Activated CD4-positive, alpha-beta T cell treated with anti-CD3 and anti-CD28 coated beads, Interleukin-2, amount 10 ng/mL, durations not matched to agents 24 days and 14 days (primary cell): ENCODE measurements around the gene MGLL. TPM values are rescaled to one million over a fixed set of nuclear protein-coding genes. Genes with fewer than 3 reads are reported as not detected.

Experiments used
- DNase-seq: peaks from one replicate; pipeline ENCODE4 v3.0.0; 2022
- H3K27ac Mint-ChIP-seq: one replicate; pipeline ENCODE4 v1.8.0; 2022; ENCODE audit warnings: mild to moderate bottlenecking, mixed read lengths
- H3K27me3 Mint-ChIP-seq: one replicate; pipeline ENCODE4 v1.8.0; 2022; ENCODE audit warnings: mixed read lengths
- H3K36me3 Mint-ChIP-seq: one replicate; pipeline ENCODE4 v1.8.0; 2022; ENCODE audit warnings: low read depth, mild to moderate bottlenecking, mixed read lengths
- H3K4me1 Mint-ChIP-seq: one replicate; pipeline ENCODE4 v1.8.0; 2021; ENCODE audit warnings: mixed read lengths
- H3K4me3 Mint-ChIP-seq: one replicate; pipeline ENCODE4 v1.8.0; 2022; ENCODE audit warnings: mild to moderate bottlenecking, moderate library complexity, mixed read lengths
- H3K9me3 Mint-ChIP-seq: one replicate; pipeline ENCODE4 v1.8.0; 2021; ENCODE audit warnings: mixed read lengths
- intact Hi-C: fragments of 100-400 bp; cut with micrococcal nuclease; formaldehyde crosslinking; loops from one replicate; pipeline ENCODE4 v1.15.1; 2023
- total RNA-seq: library from RNA; stranded (reverse); gene quantifications from 2 replicates; pipeline ENCODE4 v1.2.3, GENCODE V29; 2022

The MGLL gene
- total RNA-seq, 1 donor from 2014 or later = 2.3 TPM

DNA sequence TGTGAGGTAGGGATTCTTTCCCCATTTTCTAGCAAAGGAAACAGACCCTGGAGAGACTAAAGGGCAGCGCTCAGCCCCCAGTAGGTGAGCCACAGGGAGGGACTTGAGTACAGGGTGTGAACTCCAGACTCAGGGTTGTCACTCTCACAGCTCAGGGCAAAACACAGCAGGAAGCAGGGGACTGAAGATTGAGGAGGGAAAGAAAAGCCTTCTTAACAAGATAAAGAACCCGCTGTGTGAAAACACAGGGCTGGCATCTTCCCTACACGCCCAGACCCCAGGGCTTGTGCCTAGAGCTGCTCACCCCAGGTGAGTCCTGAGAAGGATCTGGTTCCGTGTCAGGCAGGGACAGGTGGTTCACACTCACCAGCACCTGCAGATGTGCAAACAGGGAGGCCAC is 90.0 kb downstream of the MGLL start:
- Mint-ChIP-seq H3K4me3 (no peak overlapping the region), H3K4me1 (peaks cover 5% of the 10 kb centered on the region), H3K27me3 (peaks cover 30% of the 10 kb centered on the region), H3K36me3 (no peaks in the 10 kb centered on the region), H3K9me3 (no peaks in the 10 kb centered on the region), H3K27ac (no peak overlapping the region)
- no peak for DNase-seq
- intact Hi-C loops = no loop called here

DNA sequence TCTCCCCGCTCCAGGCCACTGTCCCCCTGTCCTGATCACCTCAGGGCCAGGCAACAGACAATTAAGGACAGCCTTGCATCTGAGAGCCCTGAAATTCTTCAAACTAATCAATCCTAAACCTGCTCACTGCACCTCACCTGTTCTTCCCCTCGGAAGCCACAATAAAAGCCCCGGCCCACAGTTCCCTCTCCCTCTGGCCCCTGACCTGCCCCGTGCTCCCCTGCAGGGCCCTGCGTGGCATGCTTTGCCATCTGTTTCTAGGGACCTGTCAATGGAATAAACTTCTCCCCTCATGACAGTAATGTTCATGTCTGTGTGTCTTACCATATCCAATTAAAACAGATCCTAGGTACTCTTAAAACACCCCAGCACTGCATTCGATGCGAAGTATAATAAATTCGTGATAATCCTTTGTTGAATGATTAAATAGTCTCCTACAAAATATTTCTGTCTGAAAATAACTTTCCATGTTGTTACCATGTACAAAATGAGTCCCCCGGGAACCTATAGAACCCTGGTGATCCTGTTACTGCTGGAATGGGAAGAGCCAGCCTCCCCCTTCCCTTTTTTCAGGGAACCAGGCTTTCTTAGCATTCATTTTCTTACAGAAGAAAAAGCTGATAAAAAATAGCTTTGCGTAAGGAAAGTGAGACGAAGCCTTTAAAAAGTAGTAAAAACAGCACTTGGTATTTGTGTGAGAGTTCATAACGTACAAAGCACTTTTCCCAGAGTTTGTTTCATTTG is 90.6 kb downstream of the MGLL start:
- Mint-ChIP-seq H3K4me1 (peaks cover 5% of the 10 kb centered on the region), H3K4me3 (no peak overlapping the region)

DNA sequence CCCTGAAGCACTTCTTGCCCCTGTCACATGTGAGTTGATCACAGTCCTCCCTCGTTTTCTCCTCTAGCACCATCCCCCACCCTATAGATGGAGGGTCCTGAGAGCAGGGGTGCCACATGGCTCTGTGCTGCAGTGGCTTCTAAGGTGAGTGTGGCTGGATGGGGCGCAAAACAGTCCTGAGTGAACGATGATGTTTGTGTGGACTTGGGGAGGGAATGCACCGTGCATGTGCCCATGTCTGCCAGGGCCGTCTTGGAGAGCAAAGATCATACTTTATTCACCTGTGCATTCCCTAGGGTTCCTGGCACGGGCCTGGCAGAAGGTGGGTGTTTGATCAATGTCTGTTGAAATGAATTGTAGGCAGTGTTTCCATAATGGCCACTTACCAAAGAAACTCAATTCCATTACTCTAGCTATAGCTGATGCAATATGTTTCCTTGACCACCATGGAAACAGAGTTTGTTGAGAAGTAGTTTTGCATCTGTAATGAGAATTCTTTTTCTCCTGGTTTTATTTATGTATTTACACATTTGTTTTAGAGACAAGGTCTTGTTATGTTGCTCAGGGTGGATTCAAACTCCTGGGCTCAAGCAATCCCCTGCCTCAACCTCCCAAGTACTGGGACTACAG is 91.5 kb downstream of the MGLL start:
- H3K4me3 Mint-ChIP-seq = no peak overlapping the region
- peaks cover 32% of the 10 kb centered on the region for H3K27me3 Mint-ChIP-seq
- intact Hi-C loops = no loop called here
- H3K9me3 Mint-ChIP-seq = no peaks in the 10 kb centered on the region
- H3K36me3 Mint-ChIP-seq = no peaks in the 10 kb centered on the region
- H3K4me1 Mint-ChIP-seq = peaks cover 5% of the 10 kb centered on the region
- DNase-seq = no peak
- H3K27ac Mint-ChIP-seq = no peak overlapping the region

More for the DNA sequence above, 90.6 kb downstream of the MGLL start:
- Mint-ChIP-seq H3K27ac (no peak overlapping the region), H3K27me3 (peaks cover 30% of the 10 kb centered on the region), H3K36me3 (no peaks in the 10 kb centered on the region), H3K9me3 (no peaks in the 10 kb centered on the region)
- intact Hi-C loops = no loop called here
- DNase-seq = no peak

DNA sequence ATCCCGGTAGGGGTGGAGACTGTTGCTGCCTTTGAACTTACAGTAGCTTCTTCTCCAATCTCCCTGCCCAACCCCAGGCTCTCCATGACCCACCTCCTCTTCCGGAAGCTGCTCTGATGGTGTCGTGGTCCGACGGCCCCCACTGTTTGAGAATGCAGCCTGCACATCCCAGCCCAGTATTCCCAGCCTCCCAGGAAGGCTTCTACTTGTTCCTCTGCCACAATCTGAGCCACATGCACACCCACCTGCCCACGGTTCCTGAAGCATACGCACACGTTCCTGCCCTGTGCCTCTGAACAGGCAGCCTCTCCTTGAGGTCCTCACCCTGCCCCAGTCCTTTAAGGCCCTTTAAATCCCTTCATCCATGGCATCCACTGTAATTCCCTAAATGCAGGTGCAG is 92.1 kb downstream of the MGLL start:
- DNase-seq = no peak
- intact Hi-C loops = no loop called here
- H3K4me3 Mint-ChIP-seq = no peak overlapping the region

DNA sequence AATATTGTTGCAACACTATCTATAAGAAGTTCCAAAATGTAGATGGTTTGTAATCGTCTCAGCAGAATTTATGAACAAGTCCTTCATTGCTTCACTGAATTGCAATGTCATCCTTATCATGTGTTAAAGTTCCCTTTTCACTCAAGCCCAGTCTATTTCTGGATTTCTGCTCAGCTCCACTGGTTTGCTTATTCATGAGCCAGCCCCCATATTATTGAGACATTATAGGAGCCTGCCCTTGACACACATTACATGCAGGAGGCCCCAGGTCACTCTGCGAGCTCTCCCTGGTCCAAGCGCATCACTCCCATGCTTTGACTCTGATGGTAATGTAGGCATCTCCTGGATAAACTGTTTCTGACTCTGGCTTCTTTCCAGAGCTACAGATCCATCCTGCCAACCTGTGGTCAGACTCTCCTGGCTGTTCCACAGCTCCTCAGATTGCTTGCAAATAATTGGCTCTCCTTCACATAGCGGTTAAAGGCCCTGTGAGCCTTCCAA is 92.7 kb downstream of the MGLL start:
- Mint-ChIP-seq H3K36me3 (no peaks in the 10 kb centered on the region), H3K27ac (no peak overlapping the region), H3K4me3 (no peak overlapping the region), H3K9me3 (no peaks in the 10 kb centered on the region), H3K4me1 (peaks cover 1% of the 10 kb centered on the region), H3K27me3 (peaks cover 28% of the 10 kb centered on the region)
- intact Hi-C loops = no loop called here
- no peak for DNase-seq

More for the DNA sequence above, 92.1 kb downstream of the MGLL start:
- no peaks in the 10 kb centered on the region for H3K9me3 Mint-ChIP-seq
- H3K27ac Mint-ChIP-seq = no peak overlapping the region
- H3K4me1 Mint-ChIP-seq = peaks cover 5% of the 10 kb centered on the region
- no peaks in the 10 kb centered on the region for H3K36me3 Mint-ChIP-seq
- peaks cover 32% of the 10 kb centered on the region for H3K27me3 Mint-ChIP-seq

DNA sequence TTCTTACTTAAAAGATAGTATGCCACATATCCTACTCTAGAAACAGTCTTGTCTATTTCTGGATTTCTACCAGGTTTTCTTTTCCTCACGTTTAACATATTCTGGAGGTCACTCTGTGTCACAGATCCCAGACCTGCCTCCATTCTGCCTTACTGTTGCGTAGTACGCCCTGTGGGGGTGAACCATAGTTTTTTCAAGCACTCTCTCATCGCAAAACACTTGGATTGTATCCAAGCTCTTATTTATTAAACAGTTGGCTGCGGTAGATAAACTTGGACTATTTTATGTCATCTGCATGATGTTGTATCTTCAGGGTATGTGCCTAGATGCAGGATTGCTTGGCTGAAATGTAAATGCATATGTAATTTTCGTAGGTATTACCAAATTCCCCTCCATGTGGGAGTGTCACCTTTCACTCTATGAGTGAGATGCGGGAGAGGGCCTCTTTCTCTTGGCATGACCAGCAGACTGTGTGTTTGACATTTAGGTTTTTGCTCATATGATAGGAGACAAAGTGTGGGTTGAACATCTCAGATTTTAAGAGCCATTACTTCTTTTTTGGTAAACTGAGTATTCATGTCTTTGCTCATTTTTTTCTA is 93.8 kb downstream of the MGLL start:
- intact Hi-C loops = no loop called here
- H3K4me1 Mint-ChIP-seq = no peaks in the 10 kb centered on the region
- peaks cover 25% of the 10 kb centered on the region for H3K27me3 Mint-ChIP-seq
- H3K36me3 Mint-ChIP-seq = no peaks in the 10 kb centered on the region
- no peak overlapping the region for H3K4me3 Mint-ChIP-seq
- H3K27ac Mint-ChIP-seq = no peak overlapping the region
- no peak for DNase-seq
- H3K9me3 Mint-ChIP-seq = no peaks in the 10 kb centered on the region

DNA sequence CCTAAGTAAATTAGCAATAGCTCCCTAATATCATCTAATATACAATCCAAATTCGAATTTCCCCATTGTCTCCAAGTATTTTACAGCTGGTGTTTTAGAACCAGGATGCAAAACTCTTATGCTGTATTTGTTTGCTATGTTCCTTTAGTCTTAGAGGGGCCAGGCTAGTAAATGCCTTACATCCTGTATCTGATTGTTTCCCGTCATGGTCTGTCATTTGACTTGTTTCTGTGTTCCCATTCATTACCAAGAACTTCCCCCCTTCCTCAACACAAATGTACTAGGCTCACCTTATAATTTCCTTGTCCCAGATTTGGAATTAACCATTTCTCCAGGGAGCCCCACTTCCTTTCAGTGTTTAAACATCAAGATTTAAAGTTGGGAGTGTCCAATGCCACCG is 95.4 kb downstream of the MGLL start:
- no peak for DNase-seq
- Mint-ChIP-seq H3K4me3 (no peak overlapping the region), H3K9me3 (no peaks in the 10 kb centered on the region), H3K27me3 (peaks cover 23% of the 10 kb centered on the region), H3K4me1 (no peaks in the 10 kb centered on the region), H3K36me3 (no peaks in the 10 kb centered on the region), H3K27ac (no peak overlapping the region)
- intact Hi-C loops = no loop called here

DNA sequence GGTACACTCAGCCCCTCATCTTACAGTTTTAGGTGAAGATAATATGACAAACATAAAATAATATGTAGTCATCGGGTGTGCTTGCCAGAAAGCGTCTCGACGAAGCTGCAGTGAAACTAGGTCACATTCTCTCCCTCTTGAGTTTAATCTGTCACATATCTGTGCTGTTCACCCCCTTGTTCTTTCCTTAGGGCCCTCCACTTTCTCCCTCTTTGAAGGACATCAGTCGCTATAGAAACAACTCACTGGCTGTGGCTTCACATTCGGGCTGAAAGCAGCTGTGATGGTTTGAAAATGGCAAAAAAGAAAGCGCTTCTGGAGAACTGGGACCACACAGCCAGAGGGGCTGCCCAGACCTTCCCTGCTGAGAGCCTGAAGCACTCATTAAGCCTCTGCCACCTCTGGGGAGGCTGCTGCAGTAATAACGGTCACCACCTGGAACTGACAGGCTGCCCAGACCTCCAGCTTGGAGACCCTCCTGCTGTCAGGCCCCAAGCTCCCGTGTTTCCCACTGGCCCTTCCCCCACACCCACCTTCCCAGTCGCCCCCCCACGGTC is 99.2 kb downstream of the MGLL start:
- no peaks in the 10 kb centered on the region for H3K36me3 Mint-ChIP-seq
- no peak overlapping the region for H3K4me3 Mint-ChIP-seq
- peaks cover 9% of the 10 kb centered on the region for H3K27me3 Mint-ChIP-seq
- no peaks in the 10 kb centered on the region for H3K4me1 Mint-ChIP-seq
- intact Hi-C loops = no loop called here
- DNase-seq = no peak
- no peak overlapping the region for H3K27ac Mint-ChIP-seq
- no peaks in the 10 kb centered on the region for H3K9me3 Mint-ChIP-seq

DNA sequence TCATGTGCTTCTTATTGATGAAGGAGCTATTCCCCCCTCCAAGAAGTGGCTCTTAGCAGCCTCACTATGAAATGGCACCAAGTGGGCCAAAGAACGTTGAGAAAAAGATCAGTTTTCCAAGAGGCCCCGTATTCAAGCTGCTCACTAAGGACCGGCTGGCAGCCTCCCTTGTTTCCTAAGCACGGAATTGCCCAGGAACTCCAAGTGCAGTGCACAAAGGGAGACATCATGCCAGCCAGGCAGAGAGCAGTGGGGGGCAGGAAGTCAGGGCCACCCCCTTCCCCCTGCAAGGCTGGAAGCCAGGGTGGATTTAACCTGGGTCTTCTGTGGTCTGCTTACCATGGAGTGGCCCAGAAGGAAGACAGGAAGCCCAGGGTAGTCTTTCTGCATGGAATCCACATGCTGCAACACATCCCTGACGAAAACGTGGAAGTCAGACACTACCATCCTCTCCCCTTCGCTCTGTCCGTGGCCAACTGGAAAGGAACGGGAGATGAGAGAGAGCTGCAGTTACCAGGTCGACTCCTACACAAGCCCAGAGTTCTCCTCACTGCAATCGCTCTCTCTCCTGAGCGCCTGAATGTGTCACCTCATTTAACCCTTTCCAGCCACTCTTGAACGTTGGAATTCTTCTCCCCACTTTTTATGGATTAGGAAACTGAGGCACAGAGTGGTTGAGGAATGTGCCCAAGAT is 100.1 kb downstream of the MGLL start:
- H3K27me3 Mint-ChIP-seq = peaks cover 7% of the 10 kb centered on the region
- intact Hi-C loops = no loop called here

DNA sequence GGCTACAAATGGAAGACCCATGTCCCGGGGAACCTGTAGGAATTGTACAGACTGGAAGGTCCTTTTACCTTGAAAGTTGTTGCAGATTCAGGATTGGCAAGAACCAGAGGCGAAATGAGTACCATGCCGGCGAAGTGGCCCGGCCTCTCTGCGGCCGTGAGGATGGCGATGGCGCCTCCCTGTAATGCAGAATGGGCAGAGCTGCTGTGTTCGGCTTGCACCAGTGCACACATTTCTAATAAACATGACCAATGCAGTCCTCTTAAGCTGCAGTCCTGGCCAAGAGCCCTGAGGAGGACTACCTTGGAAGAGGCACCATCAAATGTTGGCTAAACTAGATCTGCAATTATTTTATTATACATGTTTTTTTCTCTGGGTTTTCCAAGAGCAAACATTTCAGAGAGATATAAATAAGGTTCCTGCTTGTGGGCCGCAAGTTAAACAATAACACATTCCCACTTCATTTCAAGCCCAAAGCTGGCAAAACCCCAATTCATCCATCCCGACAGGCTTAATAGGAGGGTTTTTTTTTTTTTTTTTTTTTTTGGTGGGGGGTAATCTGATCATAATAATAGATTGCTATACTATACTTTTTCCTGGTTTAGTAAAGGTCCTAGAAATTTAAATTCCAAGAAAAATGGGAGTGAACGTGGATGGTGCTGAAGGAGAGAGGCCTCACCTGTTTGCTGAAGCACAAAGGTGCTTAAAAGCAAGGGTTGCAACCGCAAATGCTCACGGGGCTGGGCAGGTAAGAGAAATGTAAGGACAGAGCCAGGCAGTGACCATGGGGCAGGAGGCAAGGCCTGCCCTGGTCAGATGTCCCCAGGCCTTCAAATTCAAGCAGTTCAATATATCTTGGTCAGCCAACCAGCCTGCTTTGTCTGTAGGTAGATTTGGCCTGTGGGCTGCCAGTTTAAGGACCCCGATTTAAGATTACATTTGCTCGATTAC is 101.1 kb downstream of the MGLL start:
- no peaks in the 10 kb centered on the region for H3K9me3 Mint-ChIP-seq
- H3K4me3 Mint-ChIP-seq = no peak overlapping the region
- peaks cover 7% of the 10 kb centered on the region for H3K27me3 Mint-ChIP-seq
- H3K27ac Mint-ChIP-seq = no peak overlapping the region
- no peaks in the 10 kb centered on the region for H3K36me3 Mint-ChIP-seq
- DNase-seq = no peak
- intact Hi-C loops = no loop called here
- H3K4me1 Mint-ChIP-seq = no peaks in the 10 kb centered on the region

More for the DNA sequence above, 100.1 kb downstream of the MGLL start:
- DNase-seq = no peak
- Mint-ChIP-seq H3K27ac (no peak overlapping the region), H3K4me1 (no peaks in the 10 kb centered on the region), H3K4me3 (no peak overlapping the region), H3K36me3 (no peaks in the 10 kb centered on the region), H3K9me3 (no peaks in the 10 kb centered on the region)

DNA sequence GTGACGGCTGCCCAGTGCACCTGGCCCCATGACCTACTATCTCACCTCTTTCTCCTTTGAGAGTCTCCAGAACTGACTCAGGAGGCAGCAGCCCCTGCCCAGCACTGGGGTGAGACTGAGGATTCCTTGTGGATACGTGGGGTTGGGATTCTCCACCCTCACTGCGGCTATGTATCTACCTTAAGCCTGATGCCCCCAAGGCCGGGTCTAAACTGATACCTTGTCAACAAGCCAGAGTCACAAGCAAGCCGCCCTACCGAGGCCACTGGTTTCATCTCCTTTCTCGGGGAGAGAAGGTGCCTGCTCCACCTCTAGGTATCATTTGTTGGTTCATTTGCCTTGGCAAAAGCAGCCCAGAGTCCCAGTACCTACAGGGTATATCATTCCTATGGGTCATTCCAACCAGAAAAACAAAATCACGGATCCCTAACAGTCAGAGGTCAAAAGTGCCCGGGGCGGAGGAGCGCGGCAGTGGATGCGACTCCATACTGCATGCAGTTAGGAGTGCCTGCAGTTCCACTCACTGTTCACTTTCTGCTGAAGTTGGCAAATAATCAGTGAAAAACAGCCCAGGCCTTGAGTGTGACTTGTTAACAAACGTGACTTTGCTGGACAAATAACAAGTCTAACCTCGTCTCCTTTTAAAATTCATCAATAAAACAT is 102.0 kb downstream of the MGLL start:
- Mint-ChIP-seq H3K27ac (no peak overlapping the region), H3K27me3 (peaks cover 3% of the 10 kb centered on the region), H3K4me1 (no peaks in the 10 kb centered on the region), H3K4me3 (no peak overlapping the region), H3K36me3 (no peaks in the 10 kb centered on the region), H3K9me3 (no peaks in the 10 kb centered on the region)
- intact Hi-C loops = no loop called here
- no peak for DNase-seq

DNA sequence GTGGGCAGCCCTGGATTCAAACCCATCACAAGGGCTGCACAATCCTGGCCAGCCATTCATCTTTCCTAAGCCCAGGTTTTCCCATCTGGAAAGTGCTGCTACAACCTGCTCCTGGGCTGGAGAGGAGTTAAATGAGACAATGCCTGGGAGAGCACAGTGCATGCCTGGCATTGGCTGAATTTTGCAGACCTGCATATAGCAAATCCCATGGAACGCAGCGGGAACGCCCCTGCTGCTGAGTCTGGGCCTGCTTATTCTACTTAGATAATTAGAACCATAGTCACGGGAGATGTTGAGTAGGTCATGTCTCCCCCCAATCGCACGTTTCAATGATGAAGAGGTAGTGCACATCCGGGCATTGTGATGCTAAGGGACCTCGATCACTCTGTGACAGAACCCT is 102.9 kb downstream of the MGLL start:
- Mint-ChIP-seq H3K27ac (no peak overlapping the region), H3K4me3 (no peak overlapping the region), H3K27me3 (peaks cover 4% of the 10 kb centered on the region), H3K4me1 (no peaks in the 10 kb centered on the region), H3K36me3 (no peaks in the 10 kb centered on the region), H3K9me3 (no peaks in the 10 kb centered on the region)
- no peak for DNase-seq
- intact Hi-C loops = no loop called here
